Sigmoid colon (tissue), 4 donors: ENCODE measurements around the gene PAK2.

ENCODE experiments used
- POLR2A ChIP-seq, 2 donors: fragments of 450-650 bp; IDR thresholded peaks; one replicate each; pipeline ENCODE4 v1.6.1; 2016; ENCODE audit warnings: antibody characterized with exemption in 2 of 2, mild to moderate bottlenecking in 2 of 2, moderate library complexity in 2 of 2
- POLR2AphosphoS5 ChIP-seq, 4 donors: sonication (generic); formaldehyde crosslinking; IDR thresholded peaks; one replicate each; pipeline ENCODE4 v1.6.1; 2017; ENCODE audit warnings: antibody characterized with exemption in 4 of 4
- TF ChIP-seq, protein P1 (sequence below), 4 experiments: fragments of 450-650 bp in 3 of 4; fragments of 200-600 bp in 1 of 4; IDR thresholded peaks; one replicate each; pipeline ENCODE4 v1.5.1; 2016 to 2019; ENCODE audit warnings: antibody characterized with exemption in 4 of 4, mild to moderate bottlenecking in 3 of 4, moderate library complexity in 2 of 4

DNA sequence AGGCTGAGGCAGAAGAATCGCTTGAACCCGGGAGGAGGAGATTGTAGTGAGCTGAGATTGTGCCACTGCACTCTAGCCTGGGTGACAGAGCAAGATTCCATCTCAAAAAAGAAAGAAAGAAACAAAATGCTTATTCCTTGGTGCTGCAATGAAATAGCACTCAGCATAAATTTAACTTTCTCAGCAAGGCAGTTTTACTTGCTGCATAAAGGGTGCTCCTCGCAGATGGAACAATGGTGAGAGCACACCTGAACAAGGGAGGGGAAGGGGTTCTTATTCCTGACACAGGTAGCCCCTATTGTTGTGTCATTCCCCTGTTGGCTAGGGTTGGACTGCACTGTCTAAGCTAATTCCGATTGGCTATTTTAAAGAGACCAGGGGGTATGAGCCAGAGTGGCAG is 17.1 kb downstream of the PAK2 start:
- no peak for TF ChIP-seq POLR2AphosphoS5 (IDR thresholded peaks at IDR 0.05)
- no peak for TF ChIP-seq POLR2A (IDR thresholded peaks at IDR 0.05)
- TF ChIP-seq, protein P1, sequence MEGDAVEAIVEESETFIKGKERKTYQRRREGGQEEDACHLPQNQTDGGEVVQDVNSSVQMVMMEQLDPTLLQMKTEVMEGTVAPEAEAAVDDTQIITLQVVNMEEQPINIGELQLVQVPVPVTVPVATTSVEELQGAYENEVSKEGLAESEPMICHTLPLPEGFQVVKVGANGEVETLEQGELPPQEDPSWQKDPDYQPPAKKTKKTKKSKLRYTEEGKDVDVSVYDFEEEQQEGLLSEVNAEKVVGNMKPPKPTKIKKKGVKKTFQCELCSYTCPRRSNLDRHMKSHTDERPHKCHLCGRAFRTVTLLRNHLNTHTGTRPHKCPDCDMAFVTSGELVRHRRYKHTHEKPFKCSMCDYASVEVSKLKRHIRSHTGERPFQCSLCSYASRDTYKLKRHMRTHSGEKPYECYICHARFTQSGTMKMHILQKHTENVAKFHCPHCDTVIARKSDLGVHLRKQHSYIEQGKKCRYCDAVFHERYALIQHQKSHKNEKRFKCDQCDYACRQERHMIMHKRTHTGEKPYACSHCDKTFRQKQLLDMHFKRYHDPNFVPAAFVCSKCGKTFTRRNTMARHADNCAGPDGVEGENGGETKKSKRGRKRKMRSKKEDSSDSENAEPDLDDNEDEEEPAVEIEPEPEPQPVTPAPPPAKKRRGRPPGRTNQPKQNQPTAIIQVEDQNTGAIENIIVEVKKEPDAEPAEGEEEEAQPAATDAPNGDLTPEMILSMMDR (IDR thresholded peaks at IDR 0.05) = no peak
